HL-60 (cell line): ENCODE results near the gene ARHGAP26.
A peak's percentile ranks its signal among the peaks of the same experiment; 100 is the strongest.

ENCODE experiments used
- DNase-seq, 2 experiments: peaks; one replicate each; pipeline ENCODE4 v3.0.0-alpha.2; 2010 to 2020; ENCODE audit warnings: low read depth in 1 of 2, low spot score in 1 of 2
- H3K27ac ChIP-seq: fragments of 250-450 bp; sonication (Bioruptor Pico); replicated peaks from 2 replicates; pipeline ENCODE4 v1.5.1; 2020; ENCODE audit warnings: mild to moderate bottlenecking, moderate library complexity
- H3K27me3 ChIP-seq: fragments of 250-450 bp; sonication (Bioruptor Pico); 2 replicates; pipeline ENCODE4 v1.5.1; 2021; ENCODE audit warnings: mild to moderate bottlenecking, moderate library complexity; ENCODE audit not compliant: insufficient read depth, poor library complexity, severe bottlenecking
- H3K4me3 ChIP-seq: replicated peaks from 2 replicates; pipeline ENCODE4 v1.5.1; 2011; ENCODE audit warnings: mild to moderate bottlenecking, control low read depth, low read length; ENCODE audit not compliant: insufficient read depth
- CTCF ChIP-seq: IDR thresholded peaks from one replicate; pipeline ENCODE4 v1.5.1; 2011; ENCODE audit warnings: low read length, control low read depth, inconsistent platforms; ENCODE audit not compliant: insufficient read depth
- GABPA ChIP-seq: IDR thresholded peaks from 2 replicates; pipeline ENCODE4 v1.6.1; 2012; ENCODE audit warnings: low read depth
- POLR2AphosphoS5 ChIP-seq: IDR thresholded peaks from 2 replicates; pipeline ENCODE4 v1.6.1; 2012; ENCODE audit warnings: low read depth
- REST ChIP-seq: IDR thresholded peaks from 2 replicates; pipeline ENCODE4 v1.6.1; 2012; ENCODE audit warnings: low read depth; ENCODE audit not compliant: insufficient replicate concordance
- SPI1 ChIP-seq: IDR thresholded peaks from 2 replicates; pipeline ENCODE4 v1.6.1; 2012; ENCODE audit warnings: low read depth, mild to moderate bottlenecking, borderline replicate concordance

ARHGAP26 gene

GRCh38 chr5:143182106-143182505 is 411.9 kb downstream of the ARHGAP26 start:
- Histone ChIP-seq H3K27ac (no peak overlapping the region), H3K4me3 (no peak overlapping the region), H3K27me3 (no peaks in the 10 kb centered on the region)
- DNase-seq: no peak
- TF ChIP-seq CTCF (no peak), SPI1 (no peak), GABPA (no peak), POLR2AphosphoS5 (no peak), REST (no peak)

GRCh38 chr5:143182901-143183820 is 413.0 kb downstream of the ARHGAP26 start:
- Histone ChIP-seq H3K27ac (no peak overlapping the region), H3K4me3 (no peak overlapping the region), H3K27me3 (no peaks in the 10 kb centered on the region)
- TF ChIP-seq POLR2AphosphoS5: no peak
- TF ChIP-seq GABPA: no peak
- no peak for TF ChIP-seq REST
- TF ChIP-seq CTCF: no peak
- TF ChIP-seq SPI1: no peak
- peak in 1 of 2 experiments; percentile 15 for DNase-seq

- Histone ChIP-seq H3K27me3 (no peaks in the 10 kb centered on the region), H3K4me3 (no peak overlapping the region), H3K27ac (no peak overlapping the region)
- TF ChIP-seq CTCF: no peak
- TF ChIP-seq POLR2AphosphoS5: no peak
- TF ChIP-seq SPI1: no peak
- TF ChIP-seq GABPA: no peak
- TF ChIP-seq REST: no peak
- no peak for DNase-seq
These were observed 413.8 kb downstream of the ARHGAP26 start for GRCh38 chr5:143183989-143184388.
